Erythroblast (primary cell): Measurements from ENCODE around the gene WNT8A.

Experiments used
- GATA1 ChIP-seq: IDR thresholded peaks from 2 replicates; pipeline ENCODE4 v1.6.1; 2011; ENCODE audit warnings: low read depth, mild to moderate bottlenecking, control low read depth, low read length, moderate library complexity
- POLR2A ChIP-seq: IDR thresholded peaks from 2 replicates; pipeline ENCODE4 v1.6.1; 2011; ENCODE audit warnings: mild to moderate bottlenecking, low read length

GRCh38 chr5:138102454-138103318, 18.9 kb downstream of the WNT8A start:
- TF ChIP-seq POLR2A (no peak), GATA1 (no peak)
